GM04504 (cell line): ENCODE data around the gene ZNF302.

Experiments
- DNase-seq: peaks from one replicate; pipeline ENCODE4 v3.0.0-alpha.2; 2012; ENCODE audit warnings: low read depth

Gene ZNF302

GRCh38 chr19:34732612-34733211, 55.2 kb downstream of the ZNF302 start:
- DNase-seq, result no peak

- DNase-seq, result no peak
Measured at GRCh38 chr19:34733266-34733745, 55.8 kb downstream of the ZNF302 start.

GRCh38 chr19:34733746-34734536, 56.5 kb downstream of the ZNF302 start, which contains the start of gene ZNF181:
Gene ZNF181, plus strand, starts transcription at chr19:34734243. Its CDS starts 795 bp downstream, at chr19:34735038.
- peak; percentile 79 for DNase-seq

GRCh38 chr19:34734537-34735103, 57.1 kb downstream of the ZNF302 start:
- DNase-seq, result no peak
